Measurements from ENCODE around the gene SCD5. TPM values are rescaled to one million over a fixed set of nuclear protein-coding genes. Genes with fewer than 3 reads are reported as not detected.

SCD5 gene
- total RNA-seq, 2 donors from 2014 or later, result 0.52 to 1.9 TPM

DNA sequence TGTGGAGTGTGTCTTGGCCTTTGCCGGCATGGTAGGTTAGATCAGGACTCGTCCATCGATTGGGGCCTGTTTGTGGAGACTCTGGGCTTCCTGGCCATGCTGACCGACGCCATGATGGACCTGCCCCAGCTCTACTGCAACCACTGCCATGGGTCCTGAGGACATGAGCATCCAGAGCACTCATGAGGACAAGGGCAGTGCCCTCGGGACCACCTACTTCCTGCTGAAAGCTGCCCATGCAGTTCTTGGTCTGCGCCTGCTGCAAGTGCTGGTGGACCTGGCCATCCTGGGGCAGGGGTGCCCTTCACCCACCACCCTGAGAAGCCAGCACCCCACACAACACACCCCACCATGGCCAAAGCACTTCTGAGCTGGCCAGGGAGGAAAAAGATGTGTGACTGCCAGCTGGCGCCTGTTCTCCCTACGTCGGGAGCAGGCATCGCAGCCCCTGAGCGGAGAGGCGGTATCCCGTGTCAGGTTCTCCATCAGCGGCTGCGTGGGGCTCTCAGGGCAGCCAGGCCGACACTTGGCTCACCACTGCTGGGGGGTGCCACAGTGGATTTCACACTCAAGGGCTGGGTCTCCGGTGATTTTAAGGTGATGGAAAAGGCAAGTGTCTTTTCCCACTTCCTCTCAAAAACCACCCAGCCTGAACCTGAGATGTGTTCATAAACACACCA, 106.4 kb downstream of the SCD5 start:
- H3K27ac Mint-ChIP-seq, result no peak overlapping the region
- ATAC-seq (no peak), DNase-seq (ENCODE audit: low spot score in 2 of 2) (no peak)
- no peaks in the 10 kb centered on the region for H3K9me3 Mint-ChIP-seq
- H3K36me3 Mint-ChIP-seq, result no peaks in the 10 kb centered on the region

DNA sequence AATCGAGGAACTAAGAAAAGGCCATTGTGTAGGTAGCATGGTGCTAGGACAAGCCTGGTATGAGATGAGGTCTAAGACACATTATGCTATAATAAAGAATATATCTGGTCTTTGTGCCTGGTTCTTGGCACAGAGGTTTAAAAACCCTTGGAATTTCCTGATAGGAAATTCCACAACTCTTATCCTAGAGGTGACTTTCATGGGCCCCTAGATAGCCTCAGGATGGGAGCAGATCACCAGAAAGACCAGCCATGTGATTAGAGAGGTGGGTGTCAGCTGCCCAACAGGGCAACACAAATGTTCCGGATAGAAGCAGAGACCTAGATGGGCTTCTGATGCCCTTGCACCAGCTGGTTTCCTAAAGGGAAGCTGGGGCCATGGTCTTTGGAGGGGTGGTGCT, 107.2 kb downstream of the SCD5 start:
- Mint-ChIP-seq H3K9me3 (no peaks in the 10 kb centered on the region), H3K36me3 (no peaks in the 10 kb centered on the region), H3K27ac (no peak overlapping the region)
- no peak for DNase-seq (ENCODE audit: low spot score in 2 of 2)
- no peak for ATAC-seq

DNA sequence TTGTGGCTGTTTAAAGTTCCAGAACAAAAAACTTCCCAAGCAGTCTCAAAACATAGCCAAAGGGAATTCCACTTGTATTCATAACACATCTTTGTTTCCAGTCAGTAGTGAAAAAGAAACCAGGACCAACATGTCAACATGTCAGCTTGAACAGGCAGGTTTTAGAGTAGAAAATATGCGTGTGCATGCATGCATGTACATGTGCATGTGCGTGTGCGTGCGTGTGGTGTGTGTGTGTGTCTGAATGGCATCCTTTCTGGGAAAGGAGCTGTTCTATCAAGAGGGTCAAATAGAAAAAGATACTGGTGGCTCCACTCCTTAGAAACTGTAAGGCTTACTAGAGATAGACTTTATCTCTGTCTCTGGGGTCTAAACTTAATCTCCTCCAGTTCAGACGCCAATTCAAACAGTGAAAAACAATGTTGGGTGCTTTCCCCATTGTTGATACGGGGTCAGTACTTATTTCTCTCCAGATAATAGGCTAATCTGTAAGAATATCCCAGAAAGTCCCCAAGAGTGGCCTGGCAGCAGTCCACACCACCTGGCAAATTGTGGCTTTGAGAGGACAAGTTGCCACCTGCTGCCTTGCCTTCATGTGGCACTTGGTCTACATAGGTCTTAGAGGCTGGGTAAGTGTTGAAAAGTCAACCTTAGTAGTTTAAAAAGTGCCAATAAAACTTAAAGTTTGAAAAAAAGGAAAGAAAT, 110.4 kb downstream of the SCD5 start:
- ATAC-seq (no peak), DNase-seq (ENCODE audit: low spot score in 2 of 2) (no peak)
- Mint-ChIP-seq H3K36me3 (no peaks in the 10 kb centered on the region), H3K9me3 (no peaks in the 10 kb centered on the region), H3K27ac (no peak overlapping the region)

DNA sequence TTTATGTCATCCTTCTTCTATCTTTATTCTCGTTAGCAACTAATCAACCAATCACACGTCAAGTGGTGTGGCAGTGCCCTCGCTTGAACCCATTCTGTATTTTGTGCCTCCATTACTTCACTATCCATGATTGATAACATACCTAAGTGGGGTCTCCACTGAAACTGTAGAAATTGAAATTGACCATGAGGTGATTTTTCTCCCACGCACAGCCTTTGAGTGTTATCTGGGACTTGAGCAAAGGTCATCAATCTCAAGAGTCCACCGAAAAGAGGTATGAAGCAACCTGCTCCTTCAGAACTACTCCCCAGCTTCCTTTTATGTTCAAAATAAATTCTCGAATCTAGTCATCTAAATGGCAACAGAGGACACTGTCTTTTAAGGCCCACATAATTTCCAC, 111.1 kb downstream of the SCD5 start:
- no peak for DNase-seq (ENCODE audit: low spot score in 2 of 2)
- ATAC-seq, result no peak
- no peaks in the 10 kb centered on the region for H3K9me3 Mint-ChIP-seq
- no peaks in the 10 kb centered on the region for H3K36me3 Mint-ChIP-seq
- no peak overlapping the region for H3K27ac Mint-ChIP-seq

DNA sequence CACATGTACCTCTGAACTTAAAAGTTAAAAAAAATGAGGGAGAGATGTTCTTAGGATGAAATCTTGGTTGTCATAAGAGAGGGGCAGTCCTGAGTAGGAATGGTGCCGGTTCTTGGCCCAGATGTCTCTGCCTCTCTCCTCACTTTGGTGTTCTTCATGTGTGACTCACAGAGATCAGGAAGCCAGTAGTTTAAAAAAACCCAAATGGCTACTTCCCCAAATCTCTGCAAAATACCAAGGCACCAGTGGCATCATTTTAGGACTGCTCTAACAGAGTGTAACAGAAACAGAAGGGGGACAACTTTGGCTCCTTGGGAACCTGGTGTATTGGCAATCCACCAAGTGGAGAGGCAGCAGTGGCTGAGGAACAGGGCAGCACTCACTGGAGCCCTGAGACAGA, 116.8 kb downstream of the SCD5 start:
- Mint-ChIP-seq H3K36me3 (no peaks in the 10 kb centered on the region), H3K27ac (no peak overlapping the region), H3K9me3 (no peaks in the 10 kb centered on the region)
- DNase-seq (ENCODE audit: low spot score in 2 of 2) (no peak), ATAC-seq (no peak)

DNA sequence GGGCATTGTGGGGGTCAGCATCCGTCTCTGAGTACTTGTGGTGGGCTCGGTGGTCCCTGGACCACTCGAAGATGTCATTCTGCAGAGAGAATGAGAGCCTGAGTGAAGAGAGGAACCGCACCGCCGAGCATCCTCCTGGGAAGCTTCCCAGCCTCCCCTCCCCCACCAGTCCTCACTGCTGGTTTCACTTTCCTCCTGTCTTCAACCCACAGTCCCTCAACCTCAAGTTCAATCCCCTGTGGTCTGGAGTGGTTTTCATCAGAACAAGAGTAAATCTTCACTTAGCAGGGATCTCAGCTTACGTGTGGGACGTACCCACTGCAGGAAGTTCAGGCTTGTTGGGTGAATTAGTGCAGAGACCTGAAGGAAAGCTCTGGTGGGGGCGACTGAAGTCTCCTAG, 117.8 kb downstream of the SCD5 start:
- DNase-seq (ENCODE audit: low spot score in 2 of 2) (no peak), ATAC-seq (no peak)
- Mint-ChIP-seq H3K36me3 (no peaks in the 10 kb centered on the region), H3K9me3 (no peaks in the 10 kb centered on the region), H3K27ac (no peak overlapping the region)

DNA sequence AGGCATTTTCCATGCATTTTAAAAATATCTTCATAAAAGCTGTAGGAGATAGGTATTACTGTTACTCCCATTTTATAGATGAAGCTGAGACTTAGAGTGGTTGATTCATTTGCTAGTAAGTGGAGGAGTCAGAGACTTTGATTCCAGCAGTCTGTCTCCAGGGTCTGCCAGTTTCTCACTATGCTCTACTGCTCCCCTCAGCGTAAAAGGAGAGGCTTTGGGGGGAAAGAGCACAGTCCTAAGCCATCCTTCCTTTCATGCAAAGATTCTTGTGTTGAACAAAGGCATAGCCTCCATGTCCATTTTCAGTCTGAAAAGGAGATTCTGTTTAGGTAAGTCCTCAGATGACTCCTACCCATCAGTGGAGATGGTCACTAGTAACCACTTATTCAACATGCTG, 119.1 kb downstream of the SCD5 start:
- Mint-ChIP-seq H3K27ac (no peak overlapping the region), H3K9me3 (no peaks in the 10 kb centered on the region), H3K36me3 (no peaks in the 10 kb centered on the region)
- ATAC-seq (no peak), DNase-seq (ENCODE audit: low spot score in 2 of 2) (no peak)

DNA sequence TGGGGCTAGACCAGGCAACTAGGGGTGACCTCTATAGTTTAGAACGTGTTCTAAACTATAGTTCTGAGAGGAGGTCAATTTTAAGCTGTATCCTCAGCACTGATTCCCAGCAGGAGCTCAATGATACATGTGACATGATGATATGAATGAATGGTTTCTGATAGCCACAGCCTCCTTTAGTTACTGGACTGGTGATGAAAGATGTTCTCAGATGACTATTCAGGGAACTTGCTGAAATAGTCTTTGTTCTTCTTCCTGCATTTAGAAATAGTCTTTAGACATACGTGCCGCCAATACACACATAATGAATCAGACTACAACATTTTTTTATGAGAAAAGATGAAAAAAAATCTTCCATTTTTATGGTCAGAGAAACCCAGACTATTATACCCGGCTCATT, 120.5 kb downstream of the SCD5 start:
- H3K9me3 Mint-ChIP-seq, result peaks cover 0 to 6% of the 10 kb centered on the region in 2 donors
- DNase-seq (ENCODE audit: low spot score in 2 of 2) (no peak), ATAC-seq (no peak)
- no peaks in the 10 kb centered on the region for H3K36me3 Mint-ChIP-seq
- H3K27ac Mint-ChIP-seq, result no peak overlapping the region

DNA sequence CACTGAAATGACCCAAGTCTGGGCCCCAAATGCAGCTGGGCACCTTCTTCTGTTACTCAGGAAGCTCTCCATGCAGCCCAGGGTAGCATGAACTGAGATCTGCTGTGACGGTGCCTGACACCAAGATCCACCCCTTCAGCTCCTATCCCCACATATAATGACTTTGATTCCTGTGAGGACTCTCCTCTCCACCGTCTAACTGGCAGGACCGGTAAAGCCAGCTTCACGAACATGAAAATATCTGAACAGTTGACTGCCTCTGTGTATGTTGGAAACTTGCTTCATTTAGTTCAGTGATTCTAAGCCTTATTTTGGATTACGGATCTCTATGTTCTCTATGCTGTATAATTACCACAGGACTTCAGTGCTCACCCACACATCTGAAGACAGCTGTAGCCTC, 121.3 kb downstream of the SCD5 start:
- no peak for ATAC-seq
- H3K9me3 Mint-ChIP-seq, result peaks cover 0 to 6% of the 10 kb centered on the region in 2 donors
- H3K27ac Mint-ChIP-seq, result no peak overlapping the region
- no peaks in the 10 kb centered on the region for H3K36me3 Mint-ChIP-seq
- no peak for DNase-seq (ENCODE audit: low spot score in 2 of 2)

DNA sequence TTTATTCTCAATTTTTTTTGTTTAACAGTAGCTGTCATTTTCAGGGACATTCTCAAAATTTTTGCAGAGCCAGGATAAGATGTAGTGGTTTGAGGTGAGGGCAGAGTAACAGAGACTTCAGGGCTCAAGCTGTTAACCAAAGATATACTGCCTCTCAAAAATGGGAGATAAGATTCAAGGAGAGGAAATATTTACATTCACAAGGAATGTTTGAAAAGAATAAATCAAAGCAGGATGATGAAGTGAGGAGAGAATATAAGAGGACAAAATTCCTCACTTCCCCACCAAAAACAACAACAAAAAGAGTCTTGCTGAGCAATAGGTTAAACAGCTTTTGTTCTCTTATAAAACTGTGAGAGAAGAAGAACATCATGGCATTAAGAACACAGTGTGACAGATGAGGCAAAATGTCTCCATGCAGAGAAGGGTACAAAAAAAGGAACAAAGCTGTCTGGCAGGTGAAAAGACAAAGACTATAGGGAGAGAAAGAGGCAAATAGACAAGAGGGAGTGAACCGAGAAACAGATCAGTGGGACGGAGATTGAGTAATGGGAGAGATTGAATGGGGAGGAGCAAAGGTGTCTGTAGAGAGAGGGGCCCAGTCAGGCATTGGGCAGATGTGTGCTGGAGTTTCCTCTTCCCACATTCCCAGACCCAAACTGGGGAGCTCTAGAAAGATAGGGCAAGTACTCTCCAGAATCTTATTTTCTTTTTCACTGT, 130.7 kb downstream of the SCD5 start:
- peaks cover 0 to 17% of the 10 kb centered on the region in 2 donors for H3K36me3 Mint-ChIP-seq
- ATAC-seq, result no peak

DNA sequence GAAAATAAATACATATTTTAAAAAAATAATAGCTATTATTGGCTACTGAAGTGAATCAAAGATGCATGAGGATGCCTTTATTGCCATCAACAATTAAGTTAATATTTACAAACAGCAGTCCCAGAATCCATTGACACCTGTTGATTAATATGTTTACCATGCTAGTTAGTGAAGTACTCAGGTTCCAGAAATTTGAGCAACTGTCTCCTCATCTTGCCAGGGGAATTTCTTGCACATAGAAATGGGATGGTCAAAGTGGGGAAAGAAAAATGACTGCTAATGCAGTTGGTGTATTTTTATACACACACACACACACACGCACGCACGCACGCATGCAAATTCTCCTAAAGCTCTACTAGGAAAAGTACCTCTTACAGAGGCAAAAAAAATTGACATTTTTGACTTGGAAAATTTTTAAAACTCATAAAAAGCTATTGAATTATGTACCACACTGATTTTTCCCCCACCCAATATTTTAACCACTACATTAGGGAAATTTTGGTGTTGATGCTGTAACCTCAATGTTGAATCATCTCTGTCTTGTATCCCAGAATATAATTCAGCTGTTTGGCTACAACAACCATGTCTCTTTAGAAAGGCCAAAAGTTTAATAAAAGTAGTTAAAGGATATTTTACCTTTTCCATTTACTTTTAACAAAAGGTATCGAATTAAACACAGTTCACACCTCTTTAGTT, 131.5 kb downstream of the SCD5 start:
- ATAC-seq, result no peak

More for the DNA sequence above, 130.7 kb downstream of the SCD5 start:
- DNase-seq (ENCODE audit: low spot score in 2 of 2), result no peak
- Mint-ChIP-seq H3K27ac (no peak overlapping the region), H3K9me3 (peaks cover 7 to 18% of the 10 kb centered on the region in 2 donors)

DNA sequence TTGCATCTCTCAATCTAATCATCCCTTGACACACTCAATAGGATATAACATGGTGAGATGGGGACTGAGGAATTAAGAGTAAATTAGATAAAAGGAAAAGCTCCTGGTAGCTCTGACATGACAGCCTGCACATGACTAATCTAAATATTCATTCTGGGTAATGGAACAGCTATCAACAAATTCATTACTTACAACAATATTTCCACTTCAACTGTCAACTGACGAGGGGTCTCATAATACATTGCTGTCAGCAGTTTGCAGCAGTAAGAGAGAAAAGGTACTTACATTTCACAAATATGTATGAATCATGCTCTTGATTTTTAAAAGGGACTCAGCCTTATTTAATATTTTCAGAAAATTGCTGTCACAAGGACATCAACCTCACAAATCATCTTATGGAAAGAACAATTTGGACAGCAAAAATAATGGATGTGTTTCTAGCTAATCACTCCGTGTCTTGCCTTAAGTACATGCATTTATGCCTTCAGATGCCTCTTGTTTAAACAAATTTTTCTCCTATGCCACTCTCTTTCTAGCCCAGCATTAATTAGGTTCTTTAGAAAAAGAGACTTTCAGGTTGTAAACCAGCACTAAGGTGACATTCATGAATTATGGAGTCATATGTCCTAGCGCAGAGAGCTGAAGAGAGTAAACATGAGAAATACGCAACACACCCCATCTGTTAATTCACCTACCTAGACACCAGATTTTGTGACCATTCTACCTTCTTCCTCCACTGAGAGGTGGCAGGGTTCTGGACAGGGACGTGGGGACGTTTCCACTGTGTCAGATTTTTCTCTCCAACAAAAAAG, 137.2 kb downstream of the SCD5 start:
- Mint-ChIP-seq H3K36me3 (peaks cover 0 to 5% of the 10 kb centered on the region in 2 donors), H3K27ac (no peak overlapping the region), H3K9me3 (peaks cover 0 to 8% of the 10 kb centered on the region in 2 donors)
- DNase-seq (ENCODE audit: low spot score in 2 of 2) (no peak), ATAC-seq (no peak)

More for the DNA sequence above, 131.5 kb downstream of the SCD5 start:
- Mint-ChIP-seq H3K9me3 (peaks cover 7 to 18% of the 10 kb centered on the region in 2 donors), H3K36me3 (peaks cover 0 to 17% of the 10 kb centered on the region in 2 donors), H3K27ac (no peak overlapping the region)
- DNase-seq (ENCODE audit: low spot score in 2 of 2), result no peak

DNA sequence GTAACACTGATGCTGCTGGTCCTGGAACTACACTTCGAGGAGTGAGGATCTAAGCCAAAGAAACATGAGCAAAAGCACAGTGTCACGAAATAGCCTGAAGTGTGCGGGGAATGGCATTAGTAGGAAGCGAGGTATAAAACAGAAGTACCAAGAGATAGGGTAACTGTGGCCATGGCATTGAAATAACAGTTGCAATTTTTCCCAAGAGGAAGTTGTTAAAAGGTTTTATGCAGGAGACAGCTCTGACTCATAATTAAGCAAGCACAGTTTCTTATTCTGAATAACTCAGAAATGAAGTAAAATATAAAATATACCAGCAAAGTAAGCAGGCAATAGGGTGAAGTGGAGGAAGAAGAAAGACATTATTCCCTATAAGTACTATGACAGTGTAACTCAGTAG, 146.5 kb downstream of the SCD5 start:
- ATAC-seq (no peak), DNase-seq (ENCODE audit: low spot score in 2 of 2) (no peak)
- no peak overlapping the region for H3K27ac Mint-ChIP-seq
- no peaks in the 10 kb centered on the region for H3K36me3 Mint-ChIP-seq
- no peaks in the 10 kb centered on the region for H3K9me3 Mint-ChIP-seq

DNA sequence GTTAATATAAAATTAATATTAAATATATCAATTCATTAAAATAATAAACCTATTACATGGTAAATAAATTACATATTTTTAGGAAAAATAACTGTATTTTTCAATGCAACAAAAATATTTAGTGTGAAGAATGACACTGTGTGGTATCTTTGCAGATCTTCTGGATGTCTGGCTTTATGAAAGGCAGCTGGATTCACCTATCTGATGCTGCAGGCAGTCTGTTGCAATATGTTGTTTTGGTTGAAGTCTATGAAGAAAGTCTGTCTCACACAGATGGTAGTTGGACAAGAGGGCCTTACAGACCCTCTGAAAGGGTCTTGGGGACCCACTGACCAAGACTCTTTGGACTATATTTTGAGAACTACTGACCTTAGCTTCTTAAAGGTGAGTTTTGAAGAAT, 147.7 kb downstream of the SCD5 start:
- Mint-ChIP-seq H3K36me3 (no peaks in the 10 kb centered on the region), H3K9me3 (no peaks in the 10 kb centered on the region), H3K27ac (no peak overlapping the region)
- no peak for DNase-seq (ENCODE audit: low spot score in 2 of 2)
- no peak for ATAC-seq

DNA sequence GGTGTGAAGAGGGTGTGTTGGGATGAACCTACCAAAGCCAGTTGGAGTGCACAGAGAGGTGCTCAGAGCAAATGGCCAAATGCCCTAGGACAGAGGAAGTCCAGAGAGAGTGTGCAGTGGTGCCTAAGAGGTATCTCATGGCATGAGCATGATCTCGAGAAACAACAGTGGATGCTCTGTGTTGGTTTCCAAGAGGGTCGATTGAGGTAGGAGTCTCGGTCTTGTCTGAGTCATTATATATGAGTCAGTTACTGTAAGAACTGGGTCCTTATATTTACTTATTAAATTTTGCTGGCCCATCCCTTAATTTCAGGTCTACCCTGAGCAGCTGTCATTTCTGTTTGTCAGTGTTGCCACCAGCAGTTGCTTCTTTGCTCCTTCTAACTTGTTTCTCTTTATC, 150.2 kb downstream of the SCD5 start:
- H3K36me3 Mint-ChIP-seq, result no peaks in the 10 kb centered on the region
- H3K9me3 Mint-ChIP-seq, result no peaks in the 10 kb centered on the region
- no peak overlapping the region for H3K27ac Mint-ChIP-seq
- ATAC-seq (no peak), DNase-seq (ENCODE audit: low spot score in 2 of 2) (no peak)

DNA sequence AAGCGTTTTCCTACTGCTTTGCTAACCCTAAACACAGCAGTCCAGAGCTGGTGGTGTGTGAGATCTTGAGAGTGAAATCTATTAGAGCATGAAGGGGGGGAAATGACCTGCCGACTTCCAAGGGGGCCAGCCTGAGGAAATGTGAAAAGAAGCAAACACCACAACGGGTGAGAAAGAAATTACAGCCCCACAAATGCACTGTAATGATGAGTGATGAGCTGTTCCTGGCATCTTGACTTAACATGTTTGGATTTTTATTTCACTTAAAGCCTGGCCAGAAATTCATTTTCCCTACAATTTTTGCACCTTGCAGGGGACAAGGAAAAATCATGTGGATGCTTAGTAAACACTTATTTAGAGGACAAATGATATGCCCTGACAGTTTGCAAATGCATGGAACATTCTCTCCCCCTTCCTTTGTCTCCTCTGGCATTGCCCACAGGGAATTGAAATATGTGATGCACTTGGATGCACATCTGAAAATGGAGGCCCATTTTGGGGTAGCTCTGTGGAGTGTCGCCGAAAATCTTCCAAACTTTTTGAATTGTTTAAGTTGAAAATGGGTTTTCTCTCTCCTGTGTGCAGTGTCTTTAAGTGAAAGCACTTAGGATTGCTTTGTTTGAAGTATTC, 152.5 kb downstream of the SCD5 start:
- Mint-ChIP-seq H3K27ac (no peak overlapping the region), H3K36me3 (no peaks in the 10 kb centered on the region), H3K9me3 (no peaks in the 10 kb centered on the region)
- ATAC-seq (no peak), DNase-seq (ENCODE audit: low spot score in 2 of 2) (no peak)
